ENCODE measurements around the gene MX2. TPM values are rescaled to one million over a fixed set of nuclear protein-coding genes. Genes with fewer than 3 reads are reported as not detected.

The MX2 gene
- total RNA-seq, 2 donors from 2014 or later, result 22.4 to 22.9 TPM

DNA sequence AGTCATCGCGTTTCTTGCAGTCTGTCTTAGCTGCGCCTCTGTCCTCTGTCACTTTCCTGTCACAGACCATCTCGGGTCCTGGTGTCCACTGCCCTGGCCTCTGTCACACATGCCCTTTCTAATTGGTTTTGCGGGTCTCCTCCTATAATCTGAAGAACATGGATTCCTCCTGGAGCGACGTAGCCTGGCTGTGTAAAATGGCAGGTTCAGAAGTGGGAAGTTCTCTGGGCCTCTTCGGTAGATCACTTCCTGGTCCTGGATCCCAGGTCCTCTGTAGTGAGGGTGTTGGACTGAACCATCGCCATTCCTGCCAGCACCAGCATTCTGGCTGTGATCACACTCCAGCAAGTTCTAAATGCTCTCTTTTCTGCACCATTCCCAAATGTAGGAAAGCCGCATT, 44.4 kb upstream of the MX2 start:
- H3K27me3 ChIP-seq (replicated peaks; ENCODE audit: insufficient read depth), result peaks cover 9% of the 10 kb centered on the region
- no peak overlapping the region for H3K27ac ChIP-seq
- ATAC-seq (ENCODE audit: insufficient number of reproducible peaks, low FRiP score, low read depth) (no peak), DNase-seq (ENCODE audit: low spot score) (no peak)
- no peak for TF ChIP-seq CTCF (IDR thresholded peaks at IDR 0.05)
- H3K36me3 ChIP-seq, result no peaks in the 10 kb centered on the region
- no peaks in the 10 kb centered on the region for H3K9me3 ChIP-seq
- peaks cover 5 to 16% of the 10 kb centered on the region in 2 donors for H3K4me1 ChIP-seq (ENCODE audit: control insufficient read depth in 1 of 2, low read depth in 2 of 2)
- peak overlapping the region; percentile 63 for H3K4me3 ChIP-seq

DNA sequence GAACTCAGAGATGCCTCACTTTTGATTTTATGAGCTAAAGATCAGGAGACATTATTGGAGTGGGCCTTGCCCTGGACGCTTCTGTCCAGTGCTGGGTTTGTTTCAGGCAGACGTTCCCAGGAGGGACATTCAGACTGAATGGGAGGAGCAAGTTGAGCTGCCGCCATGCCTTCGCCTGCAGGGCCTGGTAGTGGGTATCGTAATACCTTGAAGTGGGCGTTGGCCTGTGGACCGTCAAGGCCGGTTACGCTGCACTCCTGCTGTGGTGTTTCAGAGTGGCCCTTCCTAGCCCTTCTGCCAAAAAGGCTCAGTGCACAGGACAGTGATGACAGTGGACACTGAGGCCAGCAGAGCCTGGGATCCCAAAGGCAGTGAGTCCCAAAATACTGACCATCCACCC, 43.6 kb upstream of the MX2 start:
- no peak for TF ChIP-seq CTCF (IDR thresholded peaks at IDR 0.05)
- no peak for ATAC-seq (ENCODE audit: insufficient number of reproducible peaks, low FRiP score, low read depth)
- peaks cover 9% of the 10 kb centered on the region for H3K27me3 ChIP-seq (replicated peaks; ENCODE audit: insufficient read depth)

DNA sequence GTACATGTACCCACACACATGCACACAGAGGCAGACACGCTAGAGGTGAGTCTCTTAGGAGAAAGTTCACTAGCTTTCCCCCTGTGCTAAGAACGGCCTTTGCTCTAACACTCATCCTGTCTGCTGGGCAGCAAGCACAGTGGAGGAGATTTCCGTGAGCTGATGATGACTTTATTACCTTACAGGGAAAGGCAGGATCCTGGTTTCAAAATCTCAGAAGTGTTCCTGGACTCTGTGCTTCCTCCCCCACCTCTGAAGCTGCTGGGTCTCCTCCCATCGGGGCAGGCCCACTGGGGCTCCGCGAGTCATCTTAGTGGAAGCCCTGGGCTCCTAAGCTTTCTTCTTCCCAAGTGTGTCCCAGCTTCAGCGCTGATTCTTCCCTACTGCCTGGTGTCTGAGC, 42.6 kb upstream of the MX2 start:
- Histone ChIP-seq H3K4me1 (ENCODE audit: control insufficient read depth in 1 of 2, low read depth in 2 of 2) (peaks cover 5 to 16% of the 10 kb centered on the region in 2 donors), H3K4me3 (no peak overlapping the region), H3K36me3 (no peaks in the 10 kb centered on the region), H3K27ac (no peak overlapping the region), H3K27me3 (replicated peaks; ENCODE audit: insufficient read depth) (peaks cover 9% of the 10 kb centered on the region), H3K9me3 (no peaks in the 10 kb centered on the region)
- DNase-seq (ENCODE audit: low spot score) (no peak), ATAC-seq (ENCODE audit: insufficient number of reproducible peaks, low FRiP score, low read depth) (no peak)
- no peak for TF ChIP-seq CTCF (IDR thresholded peaks at IDR 0.05)

More for the DNA sequence above, 43.6 kb upstream of the MX2 start:
- Histone ChIP-seq H3K4me1 (ENCODE audit: control insufficient read depth in 1 of 2, low read depth in 2 of 2) (peaks cover 5 to 16% of the 10 kb centered on the region in 2 donors), H3K9me3 (no peaks in the 10 kb centered on the region), H3K4me3 (no peak overlapping the region), H3K27ac (no peak overlapping the region), H3K36me3 (no peaks in the 10 kb centered on the region)
- no peak for DNase-seq (ENCODE audit: low spot score)

DNA sequence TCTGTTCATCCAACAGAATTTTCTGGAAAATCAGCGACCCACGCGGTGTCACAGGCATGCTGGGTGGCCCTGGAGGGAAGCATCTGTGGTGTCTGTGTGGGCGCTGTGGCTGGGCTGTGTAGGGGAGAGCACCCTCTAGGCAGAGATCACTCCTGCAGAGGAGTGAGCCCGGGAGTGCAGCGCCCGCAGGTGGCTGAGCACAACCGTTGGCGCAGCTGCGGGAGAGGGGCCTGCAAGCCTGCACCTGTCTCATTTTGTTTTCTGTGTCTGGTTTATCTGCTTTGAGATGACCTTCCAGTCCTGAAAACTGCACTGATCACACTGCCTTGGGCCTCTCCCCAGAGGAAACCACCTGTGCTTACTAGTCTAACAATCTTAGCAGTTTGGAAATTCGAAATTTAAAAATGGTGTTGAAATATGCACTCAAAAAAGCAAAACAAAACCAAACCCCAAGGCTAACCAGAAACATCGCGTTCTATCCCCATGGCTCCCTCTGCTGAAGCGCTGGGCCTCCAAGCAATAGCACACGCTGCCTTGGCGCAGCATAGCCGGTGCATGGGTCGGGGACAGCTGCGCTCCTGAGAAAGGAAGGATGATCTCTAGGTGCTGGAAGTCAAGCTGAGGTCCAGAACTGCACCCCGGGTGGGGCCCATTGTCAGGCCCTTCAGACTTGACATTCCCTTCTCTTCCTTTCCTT, 40.5 kb upstream of the MX2 start:
- H3K27ac ChIP-seq, result no peak overlapping the region
- no peaks in the 10 kb centered on the region for H3K9me3 ChIP-seq
- no peak for DNase-seq (ENCODE audit: low spot score)
- no peak overlapping the region for H3K4me3 ChIP-seq
- no peak for ATAC-seq (ENCODE audit: insufficient number of reproducible peaks, low FRiP score, low read depth)
- no peak for TF ChIP-seq CTCF (IDR thresholded peaks at IDR 0.05)
- H3K36me3 ChIP-seq, result no peaks in the 10 kb centered on the region
- peaks cover 9% of the 10 kb centered on the region for H3K27me3 ChIP-seq (replicated peaks; ENCODE audit: insufficient read depth)
- H3K4me1 ChIP-seq (ENCODE audit: control insufficient read depth in 1 of 2, low read depth in 2 of 2), result peaks cover 5 to 10% of the 10 kb centered on the region in 2 donors

DNA sequence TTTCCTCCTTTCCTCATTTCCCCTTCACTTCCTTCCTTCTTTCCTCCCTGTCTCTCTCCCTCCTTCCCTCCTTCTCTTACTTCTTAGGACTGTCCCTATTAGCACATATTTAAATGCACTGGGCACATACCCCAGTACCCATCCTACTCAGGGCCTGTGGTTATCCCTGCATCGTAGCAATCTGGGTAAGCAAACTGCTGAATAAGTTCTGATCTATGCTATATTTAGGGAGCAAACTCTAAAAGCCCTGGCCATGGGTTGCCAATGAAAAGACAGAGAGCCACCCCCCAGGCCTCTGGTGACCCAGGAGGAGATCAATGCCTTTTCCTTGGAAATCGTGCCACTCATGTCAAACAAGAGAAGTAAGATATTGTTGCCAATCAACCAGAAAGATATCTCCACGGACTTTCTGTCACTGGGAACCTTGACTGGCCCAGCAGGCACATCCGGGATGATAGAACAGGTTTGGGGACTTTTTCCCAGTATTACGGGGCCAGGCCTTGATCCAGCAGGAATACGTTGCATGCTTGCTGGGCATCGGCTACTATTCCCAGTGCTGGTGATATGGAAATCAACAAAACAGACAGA, 39.8 kb upstream of the MX2 start:
- Histone ChIP-seq H3K27ac (no peak overlapping the region), H3K36me3 (no peaks in the 10 kb centered on the region), H3K27me3 (replicated peaks; ENCODE audit: insufficient read depth) (peaks cover 5% of the 10 kb centered on the region), H3K4me3 (no peak overlapping the region), H3K9me3 (no peaks in the 10 kb centered on the region), H3K4me1 (ENCODE audit: control insufficient read depth in 1 of 2, low read depth in 2 of 2) (peaks cover under 1 to 4% of the 10 kb centered on the region in 2 donors)
- no peak for TF ChIP-seq CTCF (IDR thresholded peaks at IDR 0.05)
- no peak for DNase-seq (ENCODE audit: low spot score)
- no peak for ATAC-seq (ENCODE audit: insufficient number of reproducible peaks, low FRiP score, low read depth)
